Skeletal muscle satellite cell (primary cell): ENCODE data around the gene TSTD1.
A peak's percentile ranks its signal among the peaks of the same experiment; 100 is the strongest.

Experiments
- H3K27me3 ChIP-seq: 2 replicates; pipeline ENCODE4 v1.7.0; 2013; ENCODE audit warnings: low read length; ENCODE audit not compliant: control insufficient read depth, insufficient read depth
- H3K36me3 ChIP-seq: 2 replicates; pipeline ENCODE4 v1.7.0; 2013; ENCODE audit warnings: mild to moderate bottlenecking, control low read depth, low read length; ENCODE audit not compliant: insufficient read depth
- H3K4me1 ChIP-seq: 2 replicates; pipeline ENCODE4 v1.7.0; 2013; ENCODE audit warnings: low read length; ENCODE audit not compliant: control insufficient read depth, insufficient read depth
- H3K4me2 ChIP-seq: 2 replicates; pipeline ENCODE4 v1.7.0; 2013; ENCODE audit warnings: mild to moderate bottlenecking, low read length
- H3K4me3 ChIP-seq: 2 replicates; pipeline ENCODE4 v1.7.0; 2013; ENCODE audit warnings: low read length
- H3K9ac ChIP-seq: 2 replicates; pipeline ENCODE4 v1.7.0; 2013; ENCODE audit warnings: mild to moderate bottlenecking, low read depth, low read length, moderate library complexity
- H3K9me3 ChIP-seq: replicated peaks from 2 replicates; pipeline ENCODE4 v1.7.0; 2013; ENCODE audit warnings: mild to moderate bottlenecking, control low read depth, low read length

Gene TSTD1

GRCh38 chr1:161046605-161047228 lies 8.0 kb upstream of the TSTD1 start:
- H3K4me3 ChIP-seq, result peak overlapping the region; percentile 97
- peaks cover 15% of the 10 kb centered on the region for H3K36me3 ChIP-seq
- peak overlapping the region; percentile 96 for H3K9ac ChIP-seq
- H3K27me3 ChIP-seq, result no peaks in the 10 kb centered on the region
- H3K4me1 ChIP-seq, result peaks cover 10% of the 10 kb centered on the region
- peak overlapping the region; percentile 96 for H3K4me2 ChIP-seq
- peaks cover 5% of the 10 kb centered on the region for H3K9me3 ChIP-seq

GRCh38 chr1:161045736-161046604 lies 7.2 kb upstream of the TSTD1 start, which contains the start of gene USF1:
Gene USF1 (minus strand): TSS chr1:161045977. CDS start chr1:161043275, 2,702 bp downstream.
- peak within 1 kb of the TSS; percentile 96 for H3K9ac ChIP-seq
- peaks cover 5% of the 10 kb centered on the region for H3K9me3 ChIP-seq
- H3K4me2 ChIP-seq, result peak within 1 kb of the TSS; percentile 96
- peaks cover 10% of the 10 kb centered on the region for H3K4me1 ChIP-seq
- peak within 1 kb of the TSS; percentile 97 for H3K4me3 ChIP-seq
- peaks cover 17% of the 10 kb centered on the region for H3K36me3 ChIP-seq
- H3K27me3 ChIP-seq, result no peaks in the 10 kb centered on the region

- H3K4me1 ChIP-seq, result peaks cover 10% of the 10 kb centered on the region
- H3K9me3 ChIP-seq, result peaks cover 5% of the 10 kb centered on the region
- H3K36me3 ChIP-seq, result peaks cover 23% of the 10 kb centered on the region
- H3K27me3 ChIP-seq, result no peaks in the 10 kb centered on the region
- H3K4me3 ChIP-seq, result peak overlapping the region; percentile 97
- H3K4me2 ChIP-seq, result peak overlapping the region; percentile 96
- H3K9ac ChIP-seq, result peak overlapping the region; percentile 96
Observed at GRCh38 chr1:161044908-161045735, 6.4 kb upstream of the TSTD1 start.

- peak overlapping the region; percentile 96 for H3K4me2 ChIP-seq
- H3K9ac ChIP-seq, result peak overlapping the region; percentile 96
- H3K4me1 ChIP-seq, result peaks cover 10% of the 10 kb centered on the region
- peaks cover 3% of the 10 kb centered on the region for H3K9me3 ChIP-seq
- peak overlapping the region; percentile 97 for H3K4me3 ChIP-seq
- no peaks in the 10 kb centered on the region for H3K27me3 ChIP-seq
- peaks cover 29% of the 10 kb centered on the region for H3K36me3 ChIP-seq
Observed at GRCh38 chr1:161044535-161044907, 5.8 kb upstream of the TSTD1 start.

GRCh38 chr1:161039546-161039945 lies 782 bp upstream of the TSTD1 start:
- Histone ChIP-seq H3K4me3 (no peak overlapping the region), H3K9me3 (no peaks in the 10 kb centered on the region), H3K27me3 (no peaks in the 10 kb centered on the region), H3K4me1 (peaks cover 4% of the 10 kb centered on the region), H3K36me3 (peaks cover 33% of the 10 kb centered on the region), H3K9ac (no peak overlapping the region), H3K4me2 (no peak overlapping the region)

- Histone ChIP-seq H3K27me3 (no peaks in the 10 kb centered on the region), H3K4me3 (peak overlapping the region; percentile 78), H3K36me3 (peaks cover 33% of the 10 kb centered on the region), H3K9ac (no peak overlapping the region), H3K4me2 (peak overlapping the region; percentile 84), H3K9me3 (no peaks in the 10 kb centered on the region), H3K4me1 (peaks cover 1% of the 10 kb centered on the region)
Observed at GRCh38 chr1:161039154-161039545, 386 bp upstream of the TSTD1 start.

GRCh38 chr1:161037661-161038522 lies 872 bp downstream of the TSTD1 start:
- peak overlapping the region; percentile 77 for H3K9ac ChIP-seq
- no peaks in the 10 kb centered on the region for H3K4me1 ChIP-seq
- H3K36me3 ChIP-seq, result peaks cover 29% of the 10 kb centered on the region
- no peaks in the 10 kb centered on the region for H3K9me3 ChIP-seq
- H3K4me2 ChIP-seq, result peak overlapping the region; percentile 84
- peak overlapping the region; percentile 78 for H3K4me3 ChIP-seq
- H3K27me3 ChIP-seq, result no peaks in the 10 kb centered on the region

- no peaks in the 10 kb centered on the region for H3K4me1 ChIP-seq
- no peak overlapping the region for H3K4me2 ChIP-seq
- no peaks in the 10 kb centered on the region for H3K36me3 ChIP-seq
- H3K9ac ChIP-seq, result no peak overlapping the region
- no peaks in the 10 kb centered on the region for H3K9me3 ChIP-seq
- no peak overlapping the region for H3K4me3 ChIP-seq
- no peaks in the 10 kb centered on the region for H3K27me3 ChIP-seq
Observed at GRCh38 chr1:161033751-161034150, 5.0 kb downstream of the TSTD1 start.

- H3K9me3 ChIP-seq, result no peaks in the 10 kb centered on the region
- no peaks in the 10 kb centered on the region for H3K27me3 ChIP-seq
- no peaks in the 10 kb centered on the region for H3K36me3 ChIP-seq
- H3K4me1 ChIP-seq, result no peaks in the 10 kb centered on the region
- H3K4me3 ChIP-seq, result no peak overlapping the region
- H3K9ac ChIP-seq, result no peak overlapping the region
- no peak overlapping the region for H3K4me2 ChIP-seq
Observed at GRCh38 chr1:161032409-161032808, 6.4 kb downstream of the TSTD1 start.

- H3K27me3 ChIP-seq, result no peaks in the 10 kb centered on the region
- no peak overlapping the region for H3K4me2 ChIP-seq
- H3K9me3 ChIP-seq, result no peaks in the 10 kb centered on the region
- no peaks in the 10 kb centered on the region for H3K4me1 ChIP-seq
- no peak overlapping the region for H3K9ac ChIP-seq
- no peak overlapping the region for H3K4me3 ChIP-seq
- H3K36me3 ChIP-seq, result no peaks in the 10 kb centered on the region
Observed at GRCh38 chr1:161031874-161032273, 6.9 kb downstream of the TSTD1 start.
